ENCODE data around the gene FOCAD.

The FOCAD gene

GRCh38 chr9:20994486-20994885, 310.4 kb downstream of the FOCAD start:
- H3K4me3 ChIP-seq (ENCODE audit: control insufficient read depth, low read depth, low read length), result no peak overlapping the region
- no peak for TF ChIP-seq CTCF (IDR thresholded peaks at IDR 0.05; ENCODE audit: control insufficient read depth, insufficient read depth, low read depth, low read length, missing control alignments)
- DNase-seq (ENCODE audit: low read depth), result no peak

- H3K4me3 ChIP-seq (ENCODE audit: control insufficient read depth, low read depth, low read length), result no peak overlapping the region
- no peak for DNase-seq (ENCODE audit: low read depth)
- TF ChIP-seq CTCF (IDR thresholded peaks at IDR 0.05; ENCODE audit: control insufficient read depth, insufficient read depth, low read depth, low read length, missing control alignments), result no peak
Measured at GRCh38 chr9:20995616-20996015, 311.6 kb downstream of the FOCAD start.

GRCh38 chr9:20996809-20997208, 312.8 kb downstream of the FOCAD start:
- H3K4me3 ChIP-seq (ENCODE audit: control insufficient read depth, low read depth, low read length), result no peak overlapping the region
- no peak for TF ChIP-seq CTCF (IDR thresholded peaks at IDR 0.05; ENCODE audit: control insufficient read depth, insufficient read depth, low read depth, low read length, missing control alignments)
- no peak for DNase-seq (ENCODE audit: low read depth)

- H3K4me3 ChIP-seq (ENCODE audit: control insufficient read depth, low read depth, low read length), result no peak overlapping the region
- DNase-seq (ENCODE audit: low read depth), result no peak
- TF ChIP-seq CTCF (IDR thresholded peaks at IDR 0.05; ENCODE audit: control insufficient read depth, insufficient read depth, low read depth, low read length, missing control alignments), result no peak
Measured at GRCh38 chr9:20997503-20998076, 313.5 kb downstream of the FOCAD start.

- H3K4me3 ChIP-seq (ENCODE audit: control insufficient read depth, low read depth, low read length), result no peak overlapping the region
- no peak for TF ChIP-seq CTCF (IDR thresholded peaks at IDR 0.05; ENCODE audit: control insufficient read depth, insufficient read depth, low read depth, low read length, missing control alignments)
- no peak for DNase-seq (ENCODE audit: low read depth)
Measured at GRCh38 chr9:21001581-21001980, 317.5 kb downstream of the FOCAD start.

- TF ChIP-seq CTCF (IDR thresholded peaks at IDR 0.05; ENCODE audit: control insufficient read depth, insufficient read depth, low read depth, low read length, missing control alignments), result no peak
- DNase-seq (ENCODE audit: low read depth), result no peak
- no peak overlapping the region for H3K4me3 ChIP-seq (ENCODE audit: control insufficient read depth, low read depth, low read length)
Measured at GRCh38 chr9:21002040-21002439, 318.0 kb downstream of the FOCAD start.

All from AG09309 (cell line).